H9 (cell line): Measurements from ENCODE around the gene RABIF. TPM values are rescaled to one million over a fixed set of nuclear protein-coding genes. Genes with fewer than 3 reads are reported as not detected.

Experiments used
- DNase-seq: peaks from one replicate; pipeline ENCODE4 v3.0.0-alpha.2; 2017
- H2AFZ ChIP-seq: one replicate; pipeline ENCODE4 v1.6.1; 2013; ENCODE audit warnings: mild to moderate bottlenecking, low read length, control low read depth, moderate library complexity
- H2AK5ac ChIP-seq: 2 replicates; pipeline ENCODE4 v1.6.1; 2013; ENCODE audit warnings: low read length, control low read depth, mixed read lengths; ENCODE audit not compliant: insufficient read length
- H2BK120ac ChIP-seq: one replicate; pipeline ENCODE4 v1.6.1; 2013; ENCODE audit warnings: low read depth, mild to moderate bottlenecking, low read length, control low read depth, inconsistent platforms; ENCODE audit not compliant: poor library complexity, severe bottlenecking
- H2BK12ac ChIP-seq: 2 replicates; pipeline ENCODE4 v1.6.1; 2013; ENCODE audit warnings: low read length, control low read depth, mixed read lengths, low read depth; ENCODE audit not compliant: insufficient read length
- H2BK15ac ChIP-seq: 2 replicates; pipeline ENCODE4 v1.6.1; 2013; ENCODE audit warnings: low read depth, low read length, control low read depth
- H2BK20ac ChIP-seq: one replicate; pipeline ENCODE4 v1.6.1; 2013; ENCODE audit warnings: low read depth, mild to moderate bottlenecking, low read length, control low read depth, inconsistent platforms; ENCODE audit not compliant: poor library complexity, severe bottlenecking
- H2BK5ac ChIP-seq: 2 replicates; pipeline ENCODE4 v1.6.1; 2013; ENCODE audit warnings: low read length, control low read depth, mixed read lengths; ENCODE audit not compliant: insufficient read length
- H3K14ac ChIP-seq: 2 replicates; pipeline ENCODE4 v1.6.1; 2013; ENCODE audit warnings: low read length, control low read depth; ENCODE audit not compliant: insufficient read depth
- H3K18ac ChIP-seq: 2 replicates; pipeline ENCODE4 v1.6.1; 2013; ENCODE audit warnings: low read depth, mild to moderate bottlenecking, mixed read lengths, low read length, control low read depth; ENCODE audit not compliant: insufficient read length
- H3K23ac ChIP-seq: 2 replicates; pipeline ENCODE4 v1.6.1; 2013; ENCODE audit warnings: low read length, control low read depth, mixed read lengths, low read depth; ENCODE audit not compliant: insufficient read length
- H3K23me2 ChIP-seq: 2 replicates; pipeline ENCODE4 v1.6.1; 2013; ENCODE audit warnings: low read depth, mild to moderate bottlenecking, mixed read lengths, low read length, control low read depth; ENCODE audit not compliant: insufficient read length, poor library complexity, severe bottlenecking
- H3K27ac ChIP-seq: 2 replicates; pipeline ENCODE4 v1.5.1; 2013; ENCODE audit warnings: low read length, control low read depth, mixed read lengths, low read depth; ENCODE audit not compliant: insufficient read length
- H3K27me3 ChIP-seq: 2 replicates; pipeline ENCODE4 v1.6.1; 2013; ENCODE audit warnings: low read length, control low read depth, inconsistent platforms; ENCODE audit not compliant: insufficient read depth
- H3K4ac ChIP-seq: 2 replicates; pipeline ENCODE4 v1.6.1; 2013; ENCODE audit warnings: low read depth, mild to moderate bottlenecking, control low read depth, inconsistent platforms, low read length, moderate library complexity
- H3K4me1 ChIP-seq: 2 replicates; pipeline ENCODE4 v1.6.1; 2013; ENCODE audit warnings: low read length, control low read depth, inconsistent platforms; ENCODE audit not compliant: insufficient read depth
- H3K4me2 ChIP-seq: 2 replicates; pipeline ENCODE4 v1.6.1; 2013; ENCODE audit warnings: low read length, control low read depth, mixed read lengths; ENCODE audit not compliant: insufficient read length, insufficient read depth
- H3K56ac ChIP-seq: 2 replicates; pipeline ENCODE4 v1.6.1; 2013; ENCODE audit warnings: low read depth, mild to moderate bottlenecking, mixed read lengths, low read length, control low read depth; ENCODE audit not compliant: insufficient read length
- H3K79me1 ChIP-seq: 2 replicates; pipeline ENCODE4 v1.6.1; 2013; ENCODE audit warnings: low read depth, mild to moderate bottlenecking, moderate library complexity, low read length, control low read depth, inconsistent platforms; ENCODE audit not compliant: insufficient read depth, poor library complexity, severe bottlenecking
- H3K79me2 ChIP-seq: 2 replicates; pipeline ENCODE4 v1.6.1; 2013; ENCODE audit warnings: low read length, control low read depth, inconsistent platforms; ENCODE audit not compliant: insufficient read depth
- H3K9ac ChIP-seq: 2 replicates; pipeline ENCODE4 v1.6.1; 2013; ENCODE audit warnings: low read length, control low read depth, mixed read lengths; ENCODE audit not compliant: insufficient read length; ENCODE audit errors: extremely low read depth
- H3K9me3 ChIP-seq: one replicate; pipeline ENCODE4 v1.6.1; 2013; ENCODE audit warnings: low read depth, low read length, inconsistent platforms; ENCODE audit not compliant: control insufficient read depth
- H3T11ph ChIP-seq: one replicate; pipeline ENCODE4 v1.6.1; 2013; ENCODE audit warnings: mild to moderate bottlenecking, low read length, control low read depth, inconsistent platforms
- H4K20me1 ChIP-seq: one replicate; pipeline ENCODE4 v1.6.1; 2013; ENCODE audit not compliant: control insufficient read depth, insufficient read length, insufficient read depth
- H4K5ac ChIP-seq: 2 replicates; pipeline ENCODE4 v1.6.1; 2013; ENCODE audit warnings: low read depth, mild to moderate bottlenecking, mixed read lengths, low read length, control low read depth; ENCODE audit not compliant: insufficient read length
- H4K8ac ChIP-seq: replicated peaks from 2 replicates; pipeline ENCODE4 v1.6.1; 2013; ENCODE audit warnings: low read length, control low read depth, mixed read lengths, low read depth; ENCODE audit not compliant: insufficient read length
- H4K91ac ChIP-seq: 2 replicates; pipeline ENCODE4 v1.6.1; 2013; ENCODE audit warnings: low read depth, mild to moderate bottlenecking, moderate library complexity, mixed read lengths, low read length, control low read depth; ENCODE audit not compliant: insufficient read length
- H3K27ac Mint-ChIP-seq, 3 experiments: 2 replicates in 2 of 3; 3 replicates in 1 of 3; pipeline ENCODE4 v1.8.0; 2020 to 2021; ENCODE audit warnings: mixed read lengths in 3 of 3, mild to moderate bottlenecking in 1 of 3, moderate library complexity in 1 of 3
- H3K27me3 Mint-ChIP-seq: 2 replicates; pipeline ENCODE4 v1.8.0; 2021; ENCODE audit warnings: low read depth, mild to moderate bottlenecking, moderate library complexity, mixed read lengths
- H3K36me3 Mint-ChIP-seq, 3 experiments: 2 replicates in 2 of 3; 3 replicates in 1 of 3; pipeline ENCODE4 v1.8.0; 2020 to 2021; ENCODE audit warnings: low read depth in 3 of 3, mixed read lengths in 3 of 3; ENCODE audit not compliant: insufficient read depth in 1 of 3
- H3K4me1 Mint-ChIP-seq, 2 experiments: 2 replicates each; pipeline ENCODE4 v1.8.0; 2020; ENCODE audit warnings: mixed read lengths in 2 of 2
- H3K4me3 Mint-ChIP-seq, 2 experiments: 2 replicates in 1 of 2; 3 replicates in 1 of 2; pipeline ENCODE4 v1.8.0; 2020 to 2021; ENCODE audit warnings: mild to moderate bottlenecking in 2 of 2, mixed read lengths in 2 of 2, moderate library complexity in 1 of 2
- H3K9me3 Mint-ChIP-seq, 2 experiments: 2 replicates in 1 of 2; 3 replicates in 1 of 2; pipeline ENCODE4 v1.8.0; 2020; ENCODE audit warnings: mild to moderate bottlenecking in 2 of 2, mixed read lengths in 2 of 2, moderate library complexity in 1 of 2
- CTCF ChIP-seq: fragments of 200-600 bp; sonication (generic); conservative IDR thresholded peaks from 3 replicates; pipeline ENCODE4 v1.8.0; 2021; ENCODE audit warnings: antibody characterized with exemption, mild to moderate bottlenecking
- total RNA-seq: library from RNA; stranded (reverse); gene quantifications from 2 replicates; pipeline ENCODE4 v1.2.1, GENCODE V29; 2021

The RABIF gene
- total RNA-seq, 1 experiment from 2014 or later: 8.3 TPM

DNA sequence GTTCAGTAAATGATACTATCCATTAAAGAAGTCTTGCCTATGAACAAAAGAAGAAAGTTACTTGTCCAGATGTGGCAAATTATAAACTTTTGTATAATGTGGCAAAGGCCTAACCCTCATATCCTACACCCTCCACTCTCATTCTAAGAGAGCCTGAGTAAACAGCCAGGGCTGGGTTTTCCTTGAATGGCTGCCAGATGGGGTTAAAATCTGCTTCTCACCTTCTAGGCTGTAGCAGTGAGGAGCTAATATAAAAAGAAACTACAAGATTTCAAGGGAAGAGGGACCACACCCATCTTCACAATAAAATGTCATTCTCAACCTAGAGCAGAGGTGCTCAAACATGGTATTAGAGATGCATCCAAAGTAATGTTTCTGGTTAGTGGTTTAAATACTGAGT, 8.9 kb downstream of the RABIF start:
- no peak overlapping the region for H2BK5ac ChIP-seq
- H3K14ac ChIP-seq: no peak overlapping the region
- no peak for DNase-seq
- no peaks in the 10 kb centered on the region for H4K20me1 ChIP-seq
- no peaks in the 10 kb centered on the region for H3K79me2 ChIP-seq
- H3K27ac ChIP-seq: no peak overlapping the region
- H3K9ac ChIP-seq: no peak overlapping the region
- no peak for TF ChIP-seq CTCF
- H4K8ac ChIP-seq: no peak overlapping the region
- H2AK5ac ChIP-seq: no peak overlapping the region
- no peak overlapping the region for H2BK15ac ChIP-seq
- no peak overlapping the region for H2BK120ac ChIP-seq
- no peaks in the 10 kb centered on the region for H3K27me3 ChIP-seq
- Mint-ChIP-seq H3K27ac (no peak overlapping the region), H3K4me3 (no peak overlapping the region), H3K4me1 (peaks cover under 1% of the 10 kb centered on the region in 2 experiments; a peak in 2 of 4 replicates), H3K36me3 (peaks cover 2 to 20% (median 17%) of the 10 kb centered on the region in 3 experiments; a peak in 5 of 7 replicates), H3K27me3 (no peaks in the 10 kb centered on the region), H3K9me3 (no peaks in the 10 kb centered on the region)
- no peak overlapping the region for H3K56ac ChIP-seq
- no peaks in the 10 kb centered on the region for H3K23me2 ChIP-seq
- no peak overlapping the region for H2BK20ac ChIP-seq
- H3K4me2 ChIP-seq: no peak overlapping the region
- no peak overlapping the region for H2AFZ ChIP-seq
- H3K9me3 ChIP-seq: no peaks in the 10 kb centered on the region
- H3K18ac ChIP-seq: no peak overlapping the region
- H4K5ac ChIP-seq: no peak overlapping the region
- no peak overlapping the region for H3T11ph ChIP-seq
- no peaks in the 10 kb centered on the region for H3K4me1 ChIP-seq
- H3K79me1 ChIP-seq: no peaks in the 10 kb centered on the region
- no peak overlapping the region for H2BK12ac ChIP-seq
- H4K91ac ChIP-seq: no peak overlapping the region
- no peak overlapping the region for H3K4ac ChIP-seq
- H3K23ac ChIP-seq: no peak overlapping the region
